Progenitor cell of endocrine pancreas (in vitro differentiated cells): Measurements from ENCODE around the gene FREM1. TPM values are rescaled to one million over a fixed set of nuclear protein-coding genes. Genes with fewer than 3 reads are reported as not detected.

Experiments
- DNase-seq: peaks from one replicate; pipeline ENCODE4 v3.0.0; 2021; ENCODE audit warnings: low spot score; ENCODE audit not compliant: unreplicated experiment
- H3K27ac Mint-ChIP-seq: 2 replicates; pipeline ENCODE4 v1.8.0; 2021; ENCODE audit warnings: mild to moderate bottlenecking, moderate library complexity, mixed read lengths
- H3K27me3 Mint-ChIP-seq: 2 replicates; pipeline ENCODE4 v1.8.0; 2021; ENCODE audit warnings: mixed read lengths
- H3K36me3 Mint-ChIP-seq: 2 replicates; pipeline ENCODE4 v1.8.0; 2022; ENCODE audit warnings: mixed read lengths; ENCODE audit not compliant: insufficient read depth
- H3K4me1 Mint-ChIP-seq: 2 replicates; pipeline ENCODE4 v1.8.0; 2021; ENCODE audit warnings: low read depth, mixed read lengths
- H3K4me3 Mint-ChIP-seq: 2 replicates; pipeline ENCODE4 v1.8.0; 2021; ENCODE audit warnings: low read depth, mild to moderate bottlenecking, moderate library complexity, mixed read lengths
- H3K9me3 Mint-ChIP-seq: 2 replicates; pipeline ENCODE4 v1.8.0; 2021; ENCODE audit warnings: low read depth, mixed read lengths
- CTCF ChIP-seq: fragments of 200-600 bp; sonication (generic); IDR thresholded peaks from one replicate; pipeline ENCODE4 v1.5.0; 2021; ENCODE audit warnings: antibody characterized with exemption, mild to moderate bottlenecking; ENCODE audit not compliant: unreplicated experiment
- total RNA-seq: library from RNA; stranded (reverse); gene quantifications from 2 replicates; pipeline ENCODE4 v1.2.1, GENCODE V29; 2021

FREM1 gene
- total RNA-seq, 1 donor from 2014 or later = 11.4 TPM

DNA sequence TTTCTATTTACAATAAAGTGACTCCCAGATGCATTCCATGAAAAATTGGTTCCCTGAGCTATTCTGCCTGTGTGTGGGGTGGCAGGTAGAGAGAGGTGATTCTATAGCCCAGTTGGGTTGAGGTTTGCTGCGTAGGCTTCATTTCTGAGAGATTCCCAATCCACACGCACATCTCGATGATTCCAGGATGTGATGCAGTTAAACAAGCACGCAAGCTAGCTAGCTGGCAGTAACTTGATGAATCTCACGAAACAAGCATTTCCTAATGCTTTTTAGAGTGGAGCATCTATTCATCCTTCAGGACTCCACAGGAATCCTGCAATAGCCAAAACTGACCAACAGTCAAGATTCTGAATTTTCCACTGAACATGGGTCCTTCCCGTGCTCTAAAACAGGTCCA lies 143.9 kb downstream of the FREM1 start:
- Mint-ChIP-seq H3K4me3 (no peak overlapping the region), H3K27ac (no peak overlapping the region), H3K27me3 (no peaks in the 10 kb centered on the region), H3K36me3 (no peaks in the 10 kb centered on the region), H3K4me1 (peaks cover 4% of the 10 kb centered on the region), H3K9me3 (no peaks in the 10 kb centered on the region)
- TF ChIP-seq CTCF = no peak
- no peak for DNase-seq

DNA sequence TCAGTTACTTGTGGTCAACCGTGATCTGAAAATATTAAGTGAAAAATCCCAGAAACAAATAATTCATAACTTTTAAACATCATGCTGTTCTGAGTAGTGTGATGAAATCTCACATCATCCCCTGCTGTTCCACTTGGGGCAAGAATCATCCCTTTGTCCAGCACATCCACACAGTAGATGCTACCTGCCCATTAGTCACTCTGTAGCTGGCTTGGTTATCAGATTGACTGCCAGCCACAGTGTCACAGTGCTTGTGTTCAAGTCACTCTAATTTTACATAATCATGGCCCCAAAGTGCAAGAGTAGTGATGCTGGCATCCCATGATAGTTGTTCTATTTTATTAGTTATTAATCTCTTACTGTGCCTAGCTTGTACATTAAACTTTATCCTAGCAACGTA lies 148.6 kb downstream of the FREM1 start:
- Mint-ChIP-seq H3K9me3 (no peaks in the 10 kb centered on the region), H3K4me1 (no peaks in the 10 kb centered on the region), H3K27me3 (no peaks in the 10 kb centered on the region), H3K36me3 (no peaks in the 10 kb centered on the region), H3K4me3 (no peak overlapping the region), H3K27ac (no peak overlapping the region)
- no peak for TF ChIP-seq CTCF
- no peak for DNase-seq

DNA sequence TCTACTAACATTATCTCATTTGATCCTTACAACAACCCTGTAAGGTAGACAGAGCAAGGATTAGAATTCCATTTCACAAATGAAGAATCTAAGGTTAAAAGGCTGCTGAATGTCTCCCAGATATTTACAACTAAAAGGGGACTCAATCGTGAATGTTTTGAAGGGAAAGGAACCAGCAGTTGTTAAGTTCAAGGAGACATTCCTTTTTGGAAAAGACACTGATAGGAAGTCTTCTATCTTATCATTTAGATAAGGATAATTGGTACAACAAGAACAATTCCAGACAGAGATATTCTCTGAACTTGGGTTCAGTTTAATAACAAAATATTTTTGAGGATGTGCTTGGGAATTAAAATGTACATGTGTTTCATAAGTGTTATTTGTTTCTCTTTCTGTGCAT lies 150.2 kb downstream of the FREM1 start:
- no peaks in the 10 kb centered on the region for H3K36me3 Mint-ChIP-seq
- no peak overlapping the region for H3K27ac Mint-ChIP-seq
- no peaks in the 10 kb centered on the region for H3K27me3 Mint-ChIP-seq
- DNase-seq = no peak
- no peaks in the 10 kb centered on the region for H3K4me1 Mint-ChIP-seq
- no peaks in the 10 kb centered on the region for H3K9me3 Mint-ChIP-seq
- no peak for TF ChIP-seq CTCF
- H3K4me3 Mint-ChIP-seq = no peak overlapping the region

DNA sequence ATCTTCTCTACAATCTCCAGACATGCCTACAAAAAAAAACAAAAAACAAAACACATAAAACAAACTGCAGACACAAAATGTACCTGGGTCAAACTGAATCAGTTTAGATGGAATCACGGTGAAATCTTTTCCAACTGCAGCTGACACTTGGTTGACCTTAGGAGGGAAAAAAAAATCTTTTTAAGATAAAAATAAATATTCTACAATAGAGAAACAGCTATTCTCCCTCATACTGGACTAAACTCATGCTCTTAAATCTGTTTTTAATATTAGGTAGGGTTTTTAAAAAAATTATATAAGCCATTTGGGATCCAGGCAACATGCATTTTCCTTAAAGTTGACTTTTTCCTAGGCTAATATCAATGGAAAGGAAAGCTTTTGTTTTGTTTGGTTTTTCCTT lies 153.9 kb downstream of the FREM1 start:
- no peak overlapping the region for H3K27ac Mint-ChIP-seq
- H3K4me3 Mint-ChIP-seq = no peak overlapping the region
- H3K36me3 Mint-ChIP-seq = no peaks in the 10 kb centered on the region
- TF ChIP-seq CTCF = no peak
- no peak for DNase-seq
- peaks cover 4% of the 10 kb centered on the region for H3K27me3 Mint-ChIP-seq
- peaks cover 3% of the 10 kb centered on the region for H3K4me1 Mint-ChIP-seq
- H3K9me3 Mint-ChIP-seq = no peaks in the 10 kb centered on the region

DNA sequence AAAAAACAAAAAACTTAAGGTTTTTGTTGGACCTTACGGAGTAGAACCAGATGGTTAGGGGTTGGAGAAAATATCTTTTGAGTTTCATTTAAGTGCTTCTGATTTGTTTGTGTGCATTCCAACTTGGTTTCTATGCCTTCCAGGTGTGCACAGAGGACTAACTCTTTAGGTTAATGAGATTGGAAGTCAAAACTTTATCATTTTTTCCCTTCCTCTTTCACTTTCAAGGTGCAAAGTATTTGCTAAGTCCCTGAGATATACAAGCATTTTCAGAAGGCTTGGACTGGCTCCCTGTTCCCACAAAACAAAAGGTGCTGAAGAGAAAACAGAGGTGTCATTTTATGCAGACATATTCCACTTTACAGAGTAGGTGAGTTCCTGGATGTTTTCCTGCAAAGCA lies 157.4 kb downstream of the FREM1 start:
- Mint-ChIP-seq H3K27ac (no peak overlapping the region), H3K27me3 (peaks cover 25% of the 10 kb centered on the region), H3K4me3 (no peak overlapping the region), H3K36me3 (no peaks in the 10 kb centered on the region), H3K9me3 (no peaks in the 10 kb centered on the region), H3K4me1 (peaks cover 8% of the 10 kb centered on the region)
- TF ChIP-seq CTCF = no peak
- no peak for DNase-seq
